Renal cortical epithelial cell (primary cell): Measurements from ENCODE around the gene NDUFB5. TPM values are rescaled to one million over a fixed set of nuclear protein-coding genes. Genes with fewer than 3 reads are reported as not detected.
A peak's percentile ranks its signal among the peaks of the same experiment; 100 is the strongest.

Experiments used
- DNase-seq: peaks from one replicate; pipeline ENCODE4 v3.0.0-alpha.2; 2011; ENCODE audit warnings: low read depth
- total RNA-seq: library from RNA; depleted of rRNA; stranded (reverse); fragments of >200 nt; gene quantifications from 2 replicates; pipeline ENCODE4 v1.2.3, GENCODE V29; 2014

Gene NDUFB5
- total RNA-seq = 133 and 171 TPM in 2 replicates

GRCh38 chr3:179604321-179605078, at the start of gene NDUFB5, which contains the start of gene MRPL47:
NDUFB5 (plus strand) TSS chr3:179604794; CDS start chr3:179604816, 22 bp downstream.
MRPL47 (minus strand) TSS chr3:179604638; CDS start chr3:179604624, 14 bp downstream.
- DNase-seq = peak; percentile 95

GRCh38 chr3:179558742-179559364, 45.7 kb upstream of the NDUFB5 start:
- DNase-seq = peak; percentile 58

- DNase-seq = peak; percentile 65
These were observed 43.8 kb upstream of the NDUFB5 start for GRCh38 chr3:179560791-179561190.

GRCh38 chr3:179562591-179563270, 41.9 kb upstream of the NDUFB5 start, which contains the start of gene ACTL6A:
ACTL6A (plus strand) TSS chr3:179562926; CDS start chr3:179563093, 167 bp downstream.
- peak; percentile 98 for DNase-seq

GRCh38 chr3:179563271-179563783, 41.3 kb upstream of the NDUFB5 start:
- DNase-seq = peak; percentile 60

- DNase-seq = no peak
These were observed 39.1 kb upstream of the NDUFB5 start for GRCh38 chr3:179565496-179565895.

- DNase-seq = no peak
These were observed 23.6 kb upstream of the NDUFB5 start for GRCh38 chr3:179580992-179581391.

- DNase-seq = peak; percentile 44
These were observed 15.5 kb upstream of the NDUFB5 start for GRCh38 chr3:179589143-179589542.

GRCh38 chr3:179590669-179591068, 13.9 kb upstream of the NDUFB5 start:
- no peak for DNase-seq

- no peak for DNase-seq
These were observed 13.3 kb upstream of the NDUFB5 start for GRCh38 chr3:179591313-179591712.

- no peak for DNase-seq
These were observed 5.1 kb upstream of the NDUFB5 start for GRCh38 chr3:179599531-179599930.

GRCh38 chr3:179603321-179603720, 1.3 kb upstream of the NDUFB5 start:
- DNase-seq = no peak

GRCh38 chr3:179603831-179604230, 763 bp upstream of the NDUFB5 start:
- peak; percentile 6 for DNase-seq

- no peak for DNase-seq
These were observed 2.0 kb downstream of the NDUFB5 start for GRCh38 chr3:179606534-179607085.

GRCh38 chr3:179608931-179609720, 4.5 kb downstream of the NDUFB5 start:
- no peak for DNase-seq

- no peak for DNase-seq
These were observed 5.5 kb downstream of the NDUFB5 start for GRCh38 chr3:179610066-179610465.

GRCh38 chr3:179613807-179614206, 9.2 kb downstream of the NDUFB5 start:
- peak; percentile 46 for DNase-seq

- no peak for DNase-seq
These were observed 11.0 kb downstream of the NDUFB5 start for GRCh38 chr3:179615458-179616173.

- DNase-seq = no peak
These were observed 17.4 kb downstream of the NDUFB5 start for GRCh38 chr3:179622023-179622422.

GRCh38 chr3:179624451-179624850, 19.9 kb downstream of the NDUFB5 start:
- DNase-seq = no peak
